Mesenchymal stem cell (in vitro differentiated cells and primary cell): Measurements from ENCODE around the gene KATNAL2.

Source experiments
- DNase-seq: peaks from one replicate; pipeline ENCODE4 v3.0.0-alpha.2; 2013
- H2AFZ ChIP-seq: one replicate; pipeline ENCODE4 v1.6.1; 2013; ENCODE audit warnings: low read depth, mild to moderate bottlenecking, control low read depth, inconsistent platforms, low read length, moderate library complexity
- H2AK5ac ChIP-seq: 2 replicates; pipeline ENCODE4 v1.6.1; 2013; ENCODE audit warnings: low read length, moderate library complexity, mild to moderate bottlenecking, inconsistent platforms; ENCODE audit not compliant: severe bottlenecking
- H2BK120ac ChIP-seq: one replicate; pipeline ENCODE4 v1.6.1; 2013; ENCODE audit warnings: low read depth, mild to moderate bottlenecking, inconsistent platforms, low read length, moderate library complexity
- H2BK12ac ChIP-seq, 2 experiments: one replicate each; pipeline ENCODE4 v1.6.1; 2013; ENCODE audit warnings: inconsistent platforms in 2 of 2, low read length in 2 of 2, mild to moderate bottlenecking in 2 of 2, moderate library complexity in 2 of 2, control low read depth in 1 of 2
- H2BK15ac ChIP-seq: one replicate; pipeline ENCODE4 v1.6.1; 2013; ENCODE audit warnings: mild to moderate bottlenecking, low read depth, inconsistent platforms; ENCODE audit not compliant: poor library complexity, severe bottlenecking
- H2BK5ac ChIP-seq: 2 replicates; pipeline ENCODE4 v1.6.1; 2013; ENCODE audit warnings: low read depth, mild to moderate bottlenecking, low read length, control low read depth, inconsistent platforms; ENCODE audit not compliant: poor library complexity, severe bottlenecking
- H3K14ac ChIP-seq, 2 experiments: one replicate each; pipeline ENCODE4 v1.6.1; 2013; ENCODE audit warnings: inconsistent platforms in 2 of 2, low read length in 2 of 2, control low read depth in 1 of 2, mild to moderate bottlenecking in 1 of 2, moderate library complexity in 1 of 2
- H3K18ac ChIP-seq, 2 experiments: one replicate each; pipeline ENCODE4 v1.6.1; 2013; ENCODE audit warnings: inconsistent platforms in 2 of 2, low read length in 2 of 2, control low read depth in 1 of 2, low read depth in 1 of 2, mild to moderate bottlenecking in 1 of 2
- H3K23ac ChIP-seq, 2 experiments: one replicate each; pipeline ENCODE4 v1.6.1; 2013; ENCODE audit warnings: inconsistent platforms in 2 of 2, low read length in 2 of 2, mild to moderate bottlenecking in 2 of 2, moderate library complexity in 2 of 2, control low read depth in 1 of 2
- H3K27ac ChIP-seq: 2 replicates; pipeline ENCODE4 v1.5.1; 2013; ENCODE audit warnings: mild to moderate bottlenecking, moderate library complexity, low read length, control low read depth, inconsistent platforms; ENCODE audit not compliant: poor library complexity, severe bottlenecking
- H3K27me3 ChIP-seq, 2 experiments: 2 replicates each; pipeline versions ENCODE4 v1.6.1 to v1.7.0; 2013; ENCODE audit warnings: low read length in 2 of 2, mild to moderate bottlenecking in 2 of 2, moderate library complexity in 2 of 2, control low read depth in 1 of 2, inconsistent platforms in 1 of 2; ENCODE audit not compliant: control insufficient read depth in 1 of 2, insufficient read depth in 1 of 2
- H3K36me3 ChIP-seq, 2 experiments: 2 replicates each; pipeline versions ENCODE4 v1.6.1 to v1.7.0; 2013; ENCODE audit warnings: low read length in 2 of 2, control low read depth in 1 of 2, inconsistent platforms in 1 of 2, low read depth in 1 of 2, mild to moderate bottlenecking in 1 of 2; ENCODE audit not compliant: insufficient read depth in 2 of 2, control insufficient read depth in 1 of 2
- H3K4ac ChIP-seq, 2 experiments: one replicate each; pipeline ENCODE4 v1.6.1; 2013; ENCODE audit warnings: inconsistent platforms in 2 of 2, low read length in 2 of 2, mild to moderate bottlenecking in 2 of 2, moderate library complexity in 2 of 2, control low read depth in 1 of 2, low read depth in 1 of 2
- H3K4me1 ChIP-seq: 2 replicates; pipeline ENCODE4 v1.6.1; 2013; ENCODE audit warnings: low read depth, low read length, control low read depth; ENCODE audit not compliant: control insufficient read depth, insufficient read depth
- H3K4me2 ChIP-seq: 2 replicates; pipeline ENCODE4 v1.6.1; 2013; ENCODE audit warnings: low read length, mild to moderate bottlenecking, inconsistent platforms; ENCODE audit not compliant: poor library complexity, severe bottlenecking
- H3K4me3 ChIP-seq, 2 experiments: 2 replicates each; pipeline versions ENCODE4 v1.5.1 to v1.7.0; 2013; ENCODE audit warnings: low read length in 2 of 2, mild to moderate bottlenecking in 2 of 2, control low read depth in 1 of 2, low read depth in 1 of 2; ENCODE audit not compliant: insufficient read depth in 1 of 2
- H3K79me1 ChIP-seq: replicated peaks from 2 replicates; pipeline ENCODE4 v1.6.1; 2013; ENCODE audit warnings: mild to moderate bottlenecking, control low read depth, low read length, inconsistent platforms; ENCODE audit not compliant: poor library complexity, severe bottlenecking
- H3K9ac ChIP-seq: 2 replicates; pipeline ENCODE4 v1.7.0; 2013; ENCODE audit warnings: mild to moderate bottlenecking, low read length, moderate library complexity
- H3K9me3 ChIP-seq: 2 replicates; pipeline ENCODE4 v1.7.0; 2013; ENCODE audit warnings: mild to moderate bottlenecking, low read length; ENCODE audit not compliant: control insufficient read depth
- H4K8ac ChIP-seq: one replicate; pipeline ENCODE4 v1.6.1; 2013; ENCODE audit warnings: inconsistent platforms, mild to moderate bottlenecking, low read length, moderate library complexity
- H4K91ac ChIP-seq: one replicate; pipeline ENCODE4 v1.6.1; 2013; ENCODE audit warnings: mild to moderate bottlenecking, low read length, inconsistent platforms
- WGBS: methylation state at CpG from one replicate; pipeline ENCODE4 v1.1.7; 2013; ENCODE audit warnings: mixed read lengths; 5-methylcytosine and 5-hydroxymethylcytosine counted together

KATNAL2 gene

GRCh38 chr18:47100212-47100831 lies 182.9 kb downstream of the KATNAL2 start:
- no peak overlapping the region for H2BK12ac ChIP-seq
- no peak overlapping the region for H3K4me3 ChIP-seq
- H2BK120ac ChIP-seq: no peak overlapping the region
- H2AFZ ChIP-seq: no peak overlapping the region
- no peak overlapping the region for H3K27ac ChIP-seq
- no peak overlapping the region for H2BK15ac ChIP-seq
- no peaks in the 10 kb centered on the region for H3K27me3 ChIP-seq
- H2AK5ac ChIP-seq: no peak overlapping the region
- H3K36me3 ChIP-seq: peaks cover 3 to 45% of the 10 kb centered on the region in 2 experiments
- peak; percentile 52 for DNase-seq
- no peak overlapping the region for H2BK5ac ChIP-seq
- no peak overlapping the region for H3K9ac ChIP-seq
- H3K4me2 ChIP-seq: no peak overlapping the region
- no peaks in the 10 kb centered on the region for H3K79me1 ChIP-seq
- no peak overlapping the region for H3K4ac ChIP-seq
- no peak overlapping the region for H3K14ac ChIP-seq
- no peak overlapping the region for H3K23ac ChIP-seq
- H3K4me1 ChIP-seq: peaks cover 2% of the 10 kb centered on the region
- no peak overlapping the region for H3K18ac ChIP-seq
- no peaks in the 10 kb centered on the region for H3K9me3 ChIP-seq
- WGBS: 42% methylated on average over 12 of the region's 12 CpGs
- no peak overlapping the region for H4K91ac ChIP-seq
- H4K8ac ChIP-seq: no peak overlapping the region

GRCh38 chr18:47108373-47108772 lies 191.0 kb downstream of the KATNAL2 start:
- Histone ChIP-seq H3K4me3 (no peak overlapping the region), H3K9ac (no peak overlapping the region), H3K9me3 (no peaks in the 10 kb centered on the region), H2AK5ac (no peak overlapping the region), H3K27me3 (no peaks in the 10 kb centered on the region), H2BK5ac (no peak overlapping the region), H3K4ac (no peak overlapping the region), H2AFZ (no peak overlapping the region), H3K4me2 (no peak overlapping the region), H3K18ac (no peak overlapping the region), H3K4me1 (no peaks in the 10 kb centered on the region), H3K23ac (no peak overlapping the region), H2BK12ac (no peak overlapping the region), H3K27ac (no peak overlapping the region), H3K36me3 (peaks cover 9 to 90% of the 10 kb centered on the region in 2 experiments), H2BK120ac (no peak overlapping the region), H4K8ac (no peak overlapping the region), H4K91ac (no peak overlapping the region), H3K79me1 (no peaks in the 10 kb centered on the region), H2BK15ac (no peak overlapping the region), H3K14ac (no peak overlapping the region)
- DNase-seq: no peak
- WGBS: 100% methylated on average over 3 of the region's 3 CpGs

- 92% methylated on average over 6 of the region's 7 CpGs for WGBS
- no peaks in the 10 kb centered on the region for H3K27me3 ChIP-seq
- H4K91ac ChIP-seq: no peak overlapping the region
- DNase-seq: no peak
- H2BK15ac ChIP-seq: no peak overlapping the region
- H3K18ac ChIP-seq: no peak overlapping the region
- no peak overlapping the region for H3K23ac ChIP-seq
- no peak overlapping the region for H2BK5ac ChIP-seq
- H3K9me3 ChIP-seq: no peaks in the 10 kb centered on the region
- H3K4me2 ChIP-seq: no peak overlapping the region
- H3K79me1 ChIP-seq: no peaks in the 10 kb centered on the region
- H2AFZ ChIP-seq: no peak overlapping the region
- H3K14ac ChIP-seq: no peak overlapping the region
- no peak overlapping the region for H3K27ac ChIP-seq
- H3K4ac ChIP-seq: no peak overlapping the region
- no peak overlapping the region for H2BK12ac ChIP-seq
- no peak overlapping the region for H2BK120ac ChIP-seq
- no peak overlapping the region for H2AK5ac ChIP-seq
- H3K4me3 ChIP-seq: no peak overlapping the region
- peaks cover 9 to 90% of the 10 kb centered on the region in 2 experiments for H3K36me3 ChIP-seq
- no peaks in the 10 kb centered on the region for H3K4me1 ChIP-seq
- no peak overlapping the region for H4K8ac ChIP-seq
- H3K9ac ChIP-seq: no peak overlapping the region
These were observed 191.6 kb downstream of the KATNAL2 start for GRCh38 chr18:47108998-47109405.

GRCh38 chr18:47109720-47110119 lies 192.3 kb downstream of the KATNAL2 start:
- Histone ChIP-seq H3K4me1 (no peaks in the 10 kb centered on the region), H3K23ac (no peak overlapping the region)

More at GRCh38 chr18:47109720-47110119, 192.3 kb downstream of the KATNAL2 start:
- H3K14ac ChIP-seq: no peak overlapping the region
- H3K18ac ChIP-seq: no peak overlapping the region
- H3K27me3 ChIP-seq: no peaks in the 10 kb centered on the region
- H3K4me2 ChIP-seq: no peak overlapping the region
- 43% methylated on average over 1 of the region's 1 CpG for WGBS
- no peak overlapping the region for H2BK5ac ChIP-seq
- no peak overlapping the region for H2BK120ac ChIP-seq
- H3K4me3 ChIP-seq: no peak overlapping the region
- no peaks in the 10 kb centered on the region for H3K9me3 ChIP-seq
- no peak overlapping the region for H2BK15ac ChIP-seq
- no peak overlapping the region for H2BK12ac ChIP-seq
- no peak for DNase-seq
- H3K27ac ChIP-seq: no peak overlapping the region
- H3K79me1 ChIP-seq: no peaks in the 10 kb centered on the region
- peaks cover 9 to 83% of the 10 kb centered on the region in 2 experiments for H3K36me3 ChIP-seq
- H2AK5ac ChIP-seq: no peak overlapping the region
- no peak overlapping the region for H4K8ac ChIP-seq
- H4K91ac ChIP-seq: no peak overlapping the region
- no peak overlapping the region for H2AFZ ChIP-seq
- no peak overlapping the region for H3K9ac ChIP-seq
- no peak overlapping the region for H3K4ac ChIP-seq
